ENCODE results near the gene ZC3H7B.
A peak's percentile ranks its signal among the peaks of the same experiment; 100 is the strongest.

DNA sequence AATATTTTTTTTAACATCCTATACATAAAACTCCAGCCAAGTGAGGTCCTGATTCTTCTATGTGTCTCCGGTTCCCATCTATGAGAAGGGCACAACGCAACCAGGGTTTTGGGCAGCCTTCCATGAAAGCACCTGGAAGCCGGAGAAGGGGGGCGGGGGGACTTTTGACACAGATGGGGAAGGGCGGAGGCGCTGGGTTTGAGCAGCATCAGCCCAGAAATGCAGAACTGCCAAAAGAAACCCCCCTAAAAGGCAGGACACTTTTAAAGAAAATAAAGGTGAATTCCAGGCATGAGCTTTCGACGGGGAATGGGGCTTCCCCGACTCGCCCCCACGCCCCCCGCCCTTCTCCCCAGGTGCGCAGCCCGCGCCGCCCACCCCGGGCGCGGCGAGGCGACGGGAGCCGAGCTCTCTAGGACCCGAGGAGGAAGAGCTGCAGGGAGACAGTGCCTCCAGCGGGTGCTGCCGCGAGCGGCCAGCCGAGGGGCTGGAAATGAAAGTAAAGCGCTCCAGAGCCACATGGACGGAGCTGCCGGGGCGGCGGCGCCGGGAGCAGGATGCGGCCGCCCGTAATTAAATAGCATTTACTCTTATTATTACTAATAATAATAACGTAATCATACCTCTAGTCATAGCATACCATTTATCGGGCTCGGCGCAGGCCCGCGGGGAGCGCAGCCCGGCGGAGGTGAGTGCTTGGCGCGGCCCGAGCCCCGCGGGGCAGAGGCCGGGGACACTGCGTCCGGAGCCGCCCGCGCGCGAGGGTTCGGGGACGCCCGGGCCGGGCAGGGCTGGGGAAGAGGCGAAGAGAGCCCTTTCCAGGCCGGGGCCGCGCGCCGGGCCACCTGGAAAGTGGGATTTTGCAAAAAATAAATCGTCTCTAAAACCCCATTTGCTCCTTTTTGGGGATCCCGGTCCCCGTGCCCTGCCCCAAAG, at the start of gene ZC3H7B:
- TF ChIP-seq, protein P1, sequence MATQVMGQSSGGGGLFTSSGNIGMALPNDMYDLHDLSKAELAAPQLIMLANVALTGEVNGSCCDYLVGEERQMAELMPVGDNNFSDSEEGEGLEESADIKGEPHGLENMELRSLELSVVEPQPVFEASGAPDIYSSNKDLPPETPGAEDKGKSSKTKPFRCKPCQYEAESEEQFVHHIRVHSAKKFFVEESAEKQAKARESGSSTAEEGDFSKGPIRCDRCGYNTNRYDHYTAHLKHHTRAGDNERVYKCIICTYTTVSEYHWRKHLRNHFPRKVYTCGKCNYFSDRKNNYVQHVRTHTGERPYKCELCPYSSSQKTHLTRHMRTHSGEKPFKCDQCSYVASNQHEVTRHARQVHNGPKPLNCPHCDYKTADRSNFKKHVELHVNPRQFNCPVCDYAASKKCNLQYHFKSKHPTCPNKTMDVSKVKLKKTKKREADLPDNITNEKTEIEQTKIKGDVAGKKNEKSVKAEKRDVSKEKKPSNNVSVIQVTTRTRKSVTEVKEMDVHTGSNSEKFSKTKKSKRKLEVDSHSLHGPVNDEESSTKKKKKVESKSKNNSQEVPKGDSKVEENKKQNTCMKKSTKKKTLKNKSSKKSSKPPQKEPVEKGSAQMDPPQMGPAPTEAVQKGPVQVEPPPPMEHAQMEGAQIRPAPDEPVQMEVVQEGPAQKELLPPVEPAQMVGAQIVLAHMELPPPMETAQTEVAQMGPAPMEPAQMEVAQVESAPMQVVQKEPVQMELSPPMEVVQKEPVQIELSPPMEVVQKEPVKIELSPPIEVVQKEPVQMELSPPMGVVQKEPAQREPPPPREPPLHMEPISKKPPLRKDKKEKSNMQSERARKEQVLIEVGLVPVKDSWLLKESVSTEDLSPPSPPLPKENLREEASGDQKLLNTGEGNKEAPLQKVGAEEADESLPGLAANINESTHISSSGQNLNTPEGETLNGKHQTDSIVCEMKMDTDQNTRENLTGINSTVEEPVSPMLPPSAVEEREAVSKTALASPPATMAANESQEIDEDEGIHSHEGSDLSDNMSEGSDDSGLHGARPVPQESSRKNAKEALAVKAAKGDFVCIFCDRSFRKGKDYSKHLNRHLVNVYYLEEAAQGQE (IDR thresholded peaks at IDR 0.05; ENCODE audit: insufficient read depth in 1 of 2, low read depth in 2 of 2, low read length in 2 of 2), result 0 out of 4 replicates have a peak, but pooled peaks have one; percentile 20 to 29
- TF ChIP-seq POLR2AphosphoS5 (IDR thresholded peaks at IDR 0.05; ENCODE audit: low read depth, low read length) (peak; percentile 62; the same call in 1 of the 2 replicates), TAF1 (IDR thresholded peaks at IDR 0.05; ENCODE audit: borderline replicate concordance, insufficient read depth, low read length) (peak; percentile 68; the same call in 1 of the 2 replicates), SIN3A (IDR thresholded peaks at IDR 0.05; ENCODE audit: borderline replicate concordance, insufficient read depth, low read length) (peak; percentile 35; the same call in 1 of the 2 replicates), FOXP2 (optimal IDR thresholded peaks at IDR 0.05; ENCODE audit: borderline replicate concordance, extremely low read depth, extremely low read length, insufficient read depth) (peak; percentile 69)

All from PFSK-1 (cell line).